Muscle of arm (tissue), 12 donors: Measurements from ENCODE around the gene SEC22A. TPM values are rescaled to one million over a fixed set of nuclear protein-coding genes. Genes with fewer than 3 reads are reported as not detected.

ENCODE experiments used
- polyA plus RNA-seq, 12 donors: library from polyadenylated mRNA; unstranded; fragments of 120-200 nt; gene quantifications; one replicate each; pipeline ENCODE4 v1.2.1, GENCODE V29; 2013; ENCODE audit not compliant: insufficient read length in 12 of 12

SEC22A gene
- polyA plus RNA-seq, 12 donors, result 13.0 to 25.1 (median 18.4) TPM; not detected in 1

Other genes with a start within 250 kb of the SEC22A start
- gene SEMA5B, start 174.2 kb upstream of the SEC22A start, polyA plus RNA-seq, result 10 to 100 TPM in 11 of 12 donors, not detected in 1; 13.4 to 46.2 (median 24.6) TPM
- 10 to 100 TPM in 11 of 12 donors, not detected in 1; 15.5 to 35.7 (median 19.1) TPM for gene PDIA5, start 134.9 kb upstream of the SEC22A start, polyA plus RNA-seq
- gene ADCY5, start 247.1 kb downstream of the SEC22A start, polyA plus RNA-seq, result 10 to 100 TPM in 1 of 12 donors, 1 to 10 TPM in 10, not detected in 1; 2.5 to 10.5 (median 4.3) TPM